GM18517 (cell line): ENCODE measurements around the gene TCF7L1.
"Not testable (repeated sequence)": the region's sequence is repeated elsewhere in the genome, so short reads cannot be mapped to it uniquely, and the experiment has no call there.

Source experiments
- ATAC-seq: cut with Tn5 transposase; IDR thresholded peaks from one replicate; pipeline ENCODE4 v1.9.1; 2021; ENCODE audit warnings: mild to moderate bottlenecking, moderate library complexity; ENCODE audit not compliant: unreplicated experiment

The TCF7L1 gene

GRCh38 chr2:85340034-85340892 lies 207.1 kb downstream of the TCF7L1 start:
- no peak for ATAC-seq

GRCh38 chr2:85341269-85342029 lies 208.3 kb downstream of the TCF7L1 start:
- ATAC-seq, result no peak

- no peak for ATAC-seq
These were observed 209.0 kb downstream of the TCF7L1 start for GRCh38 chr2:85342156-85342555.

DNA sequence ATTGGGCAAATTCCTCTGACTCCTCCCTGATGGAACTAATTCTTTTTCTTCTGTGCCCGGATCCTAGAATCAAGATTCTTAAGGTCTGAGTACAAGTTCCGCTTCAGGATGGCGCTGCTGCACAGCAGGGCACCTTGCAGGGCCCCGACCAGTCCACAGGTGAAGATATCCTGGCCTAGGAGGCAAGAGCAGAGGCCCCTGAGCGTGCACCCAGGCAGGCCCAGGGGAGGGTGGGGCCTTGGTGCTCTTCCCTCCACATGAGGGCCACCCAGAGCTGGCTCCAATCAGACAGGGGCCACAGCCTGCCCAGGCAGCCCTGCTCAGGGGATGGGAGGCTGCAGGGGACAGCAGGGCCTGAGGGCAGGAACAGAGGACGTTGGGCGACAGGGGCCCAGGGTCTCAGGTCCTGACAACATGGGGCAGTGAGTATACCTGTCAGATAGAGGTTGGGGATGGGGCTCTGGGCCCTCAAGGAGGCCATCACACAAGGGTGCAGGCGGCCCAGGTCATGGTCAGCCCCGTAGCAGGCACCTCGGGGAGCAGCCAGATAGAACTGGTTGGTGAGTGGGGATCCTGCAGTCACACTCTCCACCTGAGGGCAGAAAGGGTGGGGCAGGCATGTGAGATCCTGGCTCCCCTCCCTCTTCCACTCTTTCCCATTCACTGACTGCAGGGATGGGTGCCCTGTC lies 210.2 kb downstream of the TCF7L1 start:
- not testable (repeated sequence) for ATAC-seq

GRCh38 chr2:85344356-85344954 lies 211.3 kb downstream of the TCF7L1 start:
- ATAC-seq, result no peak

DNA sequence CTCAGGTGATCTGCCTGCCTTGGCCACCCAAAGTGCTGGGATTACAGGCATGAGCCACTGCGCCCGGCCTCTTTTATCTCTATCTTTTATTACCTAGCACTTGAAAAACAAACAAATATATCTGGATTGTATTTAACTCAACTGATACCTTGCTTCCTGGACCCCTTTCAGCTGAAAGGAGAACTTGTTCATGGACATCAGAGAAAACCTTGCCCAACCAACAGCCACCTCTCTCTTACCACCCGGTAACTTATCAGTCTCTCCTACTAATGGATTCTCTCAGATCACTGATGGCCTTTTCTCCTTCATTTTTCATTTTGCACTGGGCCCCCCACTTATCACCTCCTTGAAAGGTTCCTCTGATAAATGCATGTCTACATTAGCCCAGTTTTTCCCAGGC lies 214.4 kb downstream of the TCF7L1 start:
- ATAC-seq, result no peak

DNA sequence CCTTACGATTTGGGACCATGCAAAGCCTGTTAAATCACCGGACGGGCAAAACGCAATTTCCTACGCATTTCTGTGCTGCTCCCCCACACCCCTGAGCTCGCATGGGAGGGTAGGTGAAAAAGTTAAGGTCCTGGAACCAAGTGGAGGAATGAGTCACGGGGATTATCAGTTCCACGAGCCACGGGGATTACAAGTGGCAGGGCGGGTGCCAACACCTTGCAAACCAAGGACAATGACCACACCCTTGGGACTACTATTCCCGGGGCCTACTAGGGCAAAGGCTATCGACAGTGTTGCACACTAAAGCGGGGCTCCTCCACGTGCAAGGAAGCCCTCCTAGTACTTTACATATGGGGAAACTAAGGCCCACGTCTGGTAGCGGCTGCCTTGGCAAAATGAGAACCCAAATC lies 220.7 kb downstream of the TCF7L1 start:
- ATAC-seq, result peak; percentile 1

- ATAC-seq, result peak; percentile 92
These were observed 221.3 kb downstream of the TCF7L1 start, which contains the start of the genes ELMOD3 and RETSAT for GRCh38 chr2:85354286-85355072. TSS of gene ELMOD3 (plus strand) at chr2:85354769. CDS start at chr2:85357199, 2,430 bp downstream. TSS of gene RETSAT (minus strand) at chr2:85354528. CDS start at chr2:85354507, 21 bp downstream.

- peak; percentile 5 for ATAC-seq
These were observed 221.8 kb downstream of the TCF7L1 start for GRCh38 chr2:85355073-85355410.

- no peak for ATAC-seq
These were observed 222.3 kb downstream of the TCF7L1 start for GRCh38 chr2:85355521-85355920.

GRCh38 chr2:85356186-85356585 lies 223.0 kb downstream of the TCF7L1 start:
- ATAC-seq, result no peak

GRCh38 chr2:85357736-85358135 lies 224.5 kb downstream of the TCF7L1 start:
- no peak for ATAC-seq
